Measurements from ENCODE around the gene DTX3L. TPM values are rescaled to one million over a fixed set of nuclear protein-coding genes. Genes with fewer than 3 reads are reported as not detected.

Gene DTX3L
- total RNA-seq, 1 experiment from 2014 or later, result 18.9 TPM

GRCh38 chr3:122557356-122557755 is 6.8 kb upstream of the DTX3L start:
- no peaks in the 10 kb centered on the region for H3K36me3 ChIP-seq (ENCODE audit: insufficient read depth, low read length, poor library complexity, severe bottlenecking)
- no peaks in the 10 kb centered on the region for H3K9me3 ChIP-seq (ENCODE audit: low read depth, low read length, poor library complexity, severe bottlenecking)
- H3K4me1 ChIP-seq (ENCODE audit: insufficient read depth, low read length, poor library complexity, severe bottlenecking), result peaks cover 15% of the 10 kb centered on the region
- ChIA-PET POLR2A (ENCODE audit: low non-redundant PET) (interaction anchor here (0.7 kb wide), 1 partner anchor 90 kb away, joined by 3 read pairs; no protein-coding TSS in a partner anchor), CTCF (no interaction called here)
- intact Hi-C loops (cut with micrococcal nuclease; ENCODE audit: unreplicated experiment), result no loop called here
- no peak for TF ChIP-seq CTCF (conservative IDR thresholded peaks at IDR 0.05; ENCODE audit: low read depth, low read length)
- no peak for TF ChIP-seq EZH2 (IDR thresholded peaks at IDR 0.05; ENCODE audit: borderline replicate concordance, low read depth, low read length, poor library complexity, severe bottlenecking)
- BruUV-seq (replicated peaks), result no TSS peak
- no peak overlapping the region for H3K4me3 ChIP-seq (ENCODE audit: low read depth, low read length, poor library complexity, severe bottlenecking)
- H3K27me3 ChIP-seq (replicated peaks; ENCODE audit: insufficient read depth, low read depth, low read length, poor library complexity), result no peaks in the 10 kb centered on the region
- DNase-seq (ENCODE audit: low spot score), result no peak
- H3K27ac ChIP-seq (ENCODE audit: low read depth, low read length, poor library complexity, severe bottlenecking), result no peak overlapping the region

- Histone ChIP-seq H3K36me3 (ENCODE audit: insufficient read depth, low read length, poor library complexity, severe bottlenecking) (no peaks in the 10 kb centered on the region), H3K27me3 (replicated peaks; ENCODE audit: insufficient read depth, low read depth, low read length, poor library complexity) (no peaks in the 10 kb centered on the region), H3K27ac (ENCODE audit: low read depth, low read length, poor library complexity, severe bottlenecking) (no peak overlapping the region), H3K4me1 (ENCODE audit: insufficient read depth, low read length, poor library complexity, severe bottlenecking) (peaks cover 18% of the 10 kb centered on the region), H3K4me3 (ENCODE audit: low read depth, low read length, poor library complexity, severe bottlenecking) (no peak overlapping the region), H3K9me3 (ENCODE audit: low read depth, low read length, poor library complexity, severe bottlenecking) (no peaks in the 10 kb centered on the region)
- ChIA-PET POLR2A (ENCODE audit: low non-redundant PET) (no interaction called here), CTCF (no interaction called here)
- DNase-seq (ENCODE audit: low spot score), result no peak
- no TSS peak for BruUV-seq (replicated peaks)
- no peak for TF ChIP-seq EZH2 (IDR thresholded peaks at IDR 0.05; ENCODE audit: borderline replicate concordance, low read depth, low read length, poor library complexity, severe bottlenecking)
- TF ChIP-seq CTCF (conservative IDR thresholded peaks at IDR 0.05; ENCODE audit: low read depth, low read length), result no peak
- intact Hi-C loops (cut with micrococcal nuclease; ENCODE audit: unreplicated experiment), result no loop called here
Observed at GRCh38 chr3:122558605-122559004, 5.5 kb upstream of the DTX3L start.

GRCh38 chr3:122559906-122560305 is 4.2 kb upstream of the DTX3L start:
- Histone ChIP-seq H3K36me3 (ENCODE audit: insufficient read depth, low read length, poor library complexity, severe bottlenecking) (no peaks in the 10 kb centered on the region), H3K27ac (ENCODE audit: low read depth, low read length, poor library complexity, severe bottlenecking) (no peak overlapping the region), H3K9me3 (ENCODE audit: low read depth, low read length, poor library complexity, severe bottlenecking) (no peaks in the 10 kb centered on the region), H3K4me1 (ENCODE audit: insufficient read depth, low read length, poor library complexity, severe bottlenecking) (peaks cover 18% of the 10 kb centered on the region), H3K27me3 (replicated peaks; ENCODE audit: insufficient read depth, low read depth, low read length, poor library complexity) (no peaks in the 10 kb centered on the region), H3K4me3 (ENCODE audit: low read depth, low read length, poor library complexity, severe bottlenecking) (no peak overlapping the region)
- no TSS peak for BruUV-seq (replicated peaks)
- ChIA-PET CTCF (no interaction called here), POLR2A (ENCODE audit: low non-redundant PET) (no interaction called here)
- peak; percentile 75 for DNase-seq (ENCODE audit: low spot score)
- intact Hi-C loops (cut with micrococcal nuclease; ENCODE audit: unreplicated experiment), result loop anchor here (1.0 to 10.0 kb wide), 3 partner anchors 95 to 467 kb away; partner anchors contain the start of genes PARP14 and SEMA5B
- TF ChIP-seq EZH2 (IDR thresholded peaks at IDR 0.05; ENCODE audit: borderline replicate concordance, low read depth, low read length, poor library complexity, severe bottlenecking), result no peak
- TF ChIP-seq CTCF (conservative IDR thresholded peaks at IDR 0.05; ENCODE audit: low read depth, low read length), result no peak

All from A673 (cell line).